ENCODE measurements around the gene ZNF581.

ZNF581 gene

DNA sequence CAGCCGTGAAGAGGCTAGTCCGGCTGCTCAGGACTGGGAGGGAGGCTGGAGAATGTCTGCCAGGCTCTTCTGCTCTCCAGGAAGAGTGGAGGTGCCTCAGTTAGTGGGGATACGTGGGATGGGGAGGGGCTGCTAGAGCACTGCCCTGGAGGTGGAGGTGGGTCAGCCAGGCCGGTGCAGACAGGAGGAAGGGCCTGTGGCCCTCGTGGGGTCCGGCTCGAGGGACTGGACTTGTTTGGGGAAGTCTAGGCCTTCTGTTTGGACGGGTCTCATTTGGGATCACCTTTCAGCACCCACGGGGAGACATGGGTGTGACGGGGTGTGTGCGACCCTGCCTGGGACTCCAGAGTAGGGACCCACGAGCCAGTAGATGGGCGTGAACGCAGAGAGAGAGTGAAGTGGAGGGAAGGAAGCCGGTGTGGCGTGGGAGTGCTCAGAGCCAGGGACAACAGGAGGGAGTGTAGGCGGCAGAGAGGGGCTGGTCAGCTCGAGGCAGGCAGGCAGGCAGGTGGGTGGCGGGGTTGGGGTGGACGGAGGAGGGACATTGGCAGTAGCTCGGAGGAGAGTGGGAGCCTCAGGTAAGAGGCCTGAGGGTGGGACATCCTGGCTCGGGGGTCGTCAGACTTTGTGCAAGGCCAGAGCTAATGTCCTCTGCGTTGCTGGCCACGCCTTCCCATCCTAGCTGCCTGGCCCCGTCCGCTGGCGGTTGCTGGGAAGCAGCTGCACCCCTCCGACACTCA lies 43.0 kb downstream of the ZNF581 start:
- DNase-seq (ENCODE audit: insufficient read length, low spot score) (no peak), FAIRE-seq (no peak)
- no peak for TF ChIP-seq POLR2A (IDR thresholded peaks at IDR 0.05; ENCODE audit: low read depth, low read length)

DNA sequence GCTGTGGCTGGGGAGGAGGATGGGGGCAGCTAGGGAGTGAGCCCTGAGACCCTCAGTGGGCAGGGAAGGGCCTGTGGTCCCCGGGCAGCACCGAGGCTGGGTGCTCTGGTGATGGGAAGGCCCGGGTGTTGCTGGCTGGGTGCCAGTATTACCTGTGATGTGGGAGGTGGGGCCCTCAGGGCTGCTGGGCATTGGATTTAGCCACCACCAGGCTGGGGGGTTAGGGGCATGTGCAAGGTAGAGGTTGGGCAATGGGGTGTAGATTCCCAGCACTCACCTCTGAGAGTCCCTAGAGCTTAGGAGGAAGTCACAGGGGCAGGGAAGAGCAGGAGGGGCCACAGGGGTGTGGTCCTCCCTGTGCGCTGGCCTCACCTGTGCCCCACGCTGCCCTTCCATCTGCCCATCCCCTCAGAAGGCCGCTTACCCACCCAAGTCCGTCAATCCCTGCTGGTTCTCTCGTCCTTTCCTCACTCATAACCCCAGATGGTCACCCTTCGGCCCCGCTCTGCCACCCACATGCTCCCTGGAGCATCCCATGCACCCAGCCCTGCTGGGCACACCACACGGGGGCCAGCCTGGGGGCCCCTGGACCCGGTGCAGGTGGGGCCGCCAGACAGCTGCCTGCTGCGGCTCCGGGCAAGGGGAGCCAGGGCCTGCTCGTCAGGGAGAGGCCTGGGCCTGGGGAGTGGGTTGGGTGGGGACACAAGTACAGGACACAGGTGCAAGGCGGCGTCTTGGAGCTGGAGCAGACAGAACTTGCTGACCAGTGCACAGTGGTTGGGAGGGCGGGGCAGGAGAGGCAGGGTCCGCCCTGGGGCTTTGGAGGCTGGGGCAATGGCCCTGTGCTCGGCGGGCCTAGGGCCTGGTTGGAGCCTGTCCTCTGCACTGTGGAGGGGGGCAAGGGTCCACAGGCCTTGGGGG lies 44.1 kb downstream of the ZNF581 start:
- no peak for TF ChIP-seq POLR2A (IDR thresholded peaks at IDR 0.05; ENCODE audit: low read depth, low read length)
- DNase-seq (ENCODE audit: insufficient read length, low spot score) (no peak), FAIRE-seq (no peak)

DNA sequence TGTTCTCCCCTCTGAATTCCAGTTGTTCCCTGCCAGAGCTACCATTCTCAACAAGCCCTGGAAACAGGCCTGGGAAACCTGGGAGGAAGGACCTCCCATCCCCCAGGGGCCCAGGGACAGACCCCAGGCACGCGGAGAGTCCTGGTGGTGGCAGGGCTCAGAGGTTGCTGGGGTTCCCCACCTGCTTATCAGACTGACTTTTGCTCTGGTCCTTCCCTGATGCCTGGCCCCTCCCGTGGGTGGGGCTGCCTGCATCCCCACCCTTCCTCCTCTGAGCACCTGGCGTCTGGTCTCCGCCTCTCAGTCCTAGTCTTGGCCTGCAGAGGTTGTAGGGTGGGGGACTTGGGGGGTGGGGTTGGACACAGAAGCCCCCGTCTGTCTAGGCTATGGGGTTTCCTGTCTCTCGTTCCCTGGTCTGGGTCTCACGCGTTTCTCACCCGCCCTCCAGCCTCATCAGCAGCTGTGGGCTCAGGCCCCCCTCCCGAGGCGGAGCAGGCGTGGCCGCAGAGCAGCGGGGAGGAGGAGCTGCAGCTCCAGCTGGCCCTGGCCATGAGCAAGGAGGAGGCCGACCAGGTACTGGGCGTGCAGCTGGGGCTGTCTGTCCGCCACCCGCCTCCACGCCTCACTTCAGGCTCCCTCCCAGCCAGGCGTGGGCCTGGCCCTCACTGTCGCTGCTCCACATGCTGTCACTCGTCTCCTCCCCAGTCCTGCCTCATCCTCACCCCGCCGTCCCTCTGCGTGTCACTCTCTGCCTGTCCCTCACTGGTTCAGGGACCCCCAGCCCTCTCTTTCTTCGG lies 45.2 kb downstream of the ZNF581 start:
- no peak for TF ChIP-seq POLR2A (IDR thresholded peaks at IDR 0.05; ENCODE audit: low read depth, low read length)
- FAIRE-seq (no peak), DNase-seq (ENCODE audit: insufficient read length, low spot score) (no peak)

DNA sequence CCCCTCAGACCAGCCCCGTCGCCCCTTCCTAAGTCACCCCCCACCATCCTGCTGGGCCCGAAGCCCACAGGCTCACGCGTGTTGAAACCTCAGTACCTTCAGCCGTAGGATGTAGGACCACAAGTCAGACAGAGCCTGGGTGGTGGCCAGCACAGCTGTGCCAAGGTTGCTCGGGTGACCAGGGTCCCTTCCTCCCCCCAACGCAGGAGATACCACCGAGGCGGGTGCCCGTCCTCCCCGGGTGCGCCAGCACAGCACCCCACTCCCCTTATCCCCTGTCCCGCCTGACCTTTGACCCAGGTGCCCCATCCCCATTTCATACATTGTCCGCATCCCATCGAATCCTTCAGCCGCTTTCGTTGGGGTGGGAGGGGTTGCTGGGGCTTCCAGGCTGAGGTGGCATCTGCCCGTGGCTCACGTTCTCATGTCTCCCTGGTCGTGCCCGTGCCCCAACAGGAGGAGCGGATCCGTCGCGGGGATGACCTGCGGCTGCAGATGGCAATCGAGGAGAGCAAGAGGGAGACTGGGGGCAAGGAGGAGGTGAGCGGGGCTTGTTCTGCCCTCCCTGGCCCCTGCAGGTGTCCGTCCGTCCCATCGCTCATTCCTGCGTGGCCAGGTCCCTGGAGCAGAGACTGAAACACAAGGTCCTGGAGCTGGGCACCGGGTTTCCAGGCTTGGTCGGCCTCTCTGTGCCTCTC lies 46.1 kb downstream of the ZNF581 start:
- TF ChIP-seq POLR2A (IDR thresholded peaks at IDR 0.05; ENCODE audit: low read depth, low read length) = no peak
- no peak for DNase-seq (ENCODE audit: insufficient read length, low spot score)
- no peak for FAIRE-seq

GRCh38 chr19:55690109-55690768 lies 46.8 kb downstream of the ZNF581 start:
- TF ChIP-seq POLR2A (IDR thresholded peaks at IDR 0.05; ENCODE audit: low read depth, low read length) = no peak
- FAIRE-seq = no peak
- no peak for DNase-seq (ENCODE audit: insufficient read length, low spot score)

- DNase-seq (ENCODE audit: insufficient read length, low spot score) (no peak), FAIRE-seq (no peak)
- TF ChIP-seq POLR2A (IDR thresholded peaks at IDR 0.05; ENCODE audit: low read depth, low read length) = no peak
These were observed 47.5 kb downstream of the ZNF581 start for GRCh38 chr19:55690769-55691545.

DNA sequence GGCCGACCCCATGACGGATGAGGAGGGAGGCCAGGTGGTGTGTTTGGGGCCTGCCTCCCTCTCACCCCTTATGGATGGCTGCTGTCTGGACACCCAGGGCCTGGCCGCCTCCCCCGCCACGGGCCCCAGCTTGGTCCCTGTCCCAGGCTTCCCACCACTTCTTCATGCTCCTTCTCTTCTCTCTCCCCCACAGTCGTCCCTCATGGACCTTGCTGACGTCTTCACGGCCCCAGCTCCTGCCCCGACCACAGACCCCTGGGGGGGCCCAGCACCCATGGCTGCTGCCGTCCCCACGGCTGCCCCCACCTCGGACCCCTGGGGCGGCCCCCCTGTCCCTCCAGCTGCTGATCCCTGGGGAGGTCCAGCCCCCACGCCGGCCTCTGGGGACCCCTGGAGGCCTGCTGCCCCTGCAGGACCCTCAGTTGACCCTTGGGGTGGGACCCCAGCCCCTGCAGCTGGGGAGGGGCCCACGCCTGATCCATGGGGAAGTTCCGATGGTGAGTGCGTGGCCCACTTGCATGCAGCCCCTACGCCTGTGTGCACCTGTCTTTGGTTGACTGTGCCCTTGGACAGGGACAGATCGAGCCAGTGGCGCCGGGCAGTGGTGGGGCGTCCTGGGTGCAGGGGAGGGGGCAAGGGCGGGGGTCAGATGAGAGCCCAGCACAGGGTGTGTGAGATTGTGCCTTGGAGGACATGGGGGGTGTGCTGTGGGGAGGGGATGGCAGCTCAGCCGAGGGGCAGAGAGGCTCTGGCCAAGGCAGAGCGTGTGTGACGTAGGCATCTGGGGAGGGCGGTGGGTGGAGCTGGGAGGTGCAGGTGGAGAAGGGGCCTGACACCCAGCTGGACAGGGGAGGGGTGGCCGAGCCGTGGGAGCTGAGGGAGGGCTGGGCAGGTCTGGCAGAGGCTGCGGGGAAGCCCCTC lies 48.4 kb downstream of the ZNF581 start:
- no peak for FAIRE-seq
- DNase-seq (ENCODE audit: insufficient read length, low spot score) = no peak

DNA sequence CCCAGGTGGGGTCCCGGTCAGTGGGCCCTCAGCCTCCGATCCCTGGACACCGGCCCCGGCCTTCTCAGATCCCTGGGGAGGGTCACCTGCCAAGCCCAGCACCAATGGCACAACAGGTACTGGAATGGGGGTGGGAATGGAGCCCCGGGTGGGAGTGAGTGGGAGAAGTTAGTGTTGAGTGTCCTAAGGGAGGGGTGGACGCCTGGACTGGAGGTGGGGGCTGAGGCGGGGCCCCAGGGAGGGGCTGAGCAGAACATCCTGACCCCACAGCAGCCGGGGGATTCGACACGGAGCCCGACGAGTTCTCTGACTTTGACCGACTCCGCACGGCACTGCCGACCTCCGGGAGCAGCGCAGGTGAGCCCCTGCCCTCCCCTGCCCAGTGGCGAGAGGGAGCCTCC lies 49.2 kb downstream of the ZNF581 start:
- no peak for TF ChIP-seq POLR2A (IDR thresholded peaks at IDR 0.05; ENCODE audit: low read depth, low read length)
- FAIRE-seq (no peak), DNase-seq (ENCODE audit: insufficient read length, low spot score) (no peak)

More for the DNA sequence above, 48.4 kb downstream of the ZNF581 start:
- no peak for TF ChIP-seq POLR2A (IDR thresholded peaks at IDR 0.05; ENCODE audit: low read depth, low read length)

GRCh38 chr19:55693336-55693974 lies 50.0 kb downstream of the ZNF581 start:
- DNase-seq (ENCODE audit: insufficient read length, low spot score) (no peak), FAIRE-seq (no peak)
- TF ChIP-seq POLR2A (IDR thresholded peaks at IDR 0.05; ENCODE audit: low read depth, low read length) = no peak

GRCh38 chr19:55694241-55694655 lies 50.8 kb downstream of the ZNF581 start:
- DNase-seq (ENCODE audit: insufficient read length, low spot score) (no peak), FAIRE-seq (no peak)
- no peak for TF ChIP-seq POLR2A (IDR thresholded peaks at IDR 0.05; ENCODE audit: low read depth, low read length)
